Kidney epithelial cell (primary cell): ENCODE data around the gene AFF2. TPM values are rescaled to one million over a fixed set of nuclear protein-coding genes. Genes with fewer than 3 reads are reported as not detected.

Experiments used
- DNase-seq: peaks from one replicate; pipeline ENCODE4 v3.0.0-alpha.2; 2010; ENCODE audit warnings: low read depth
- H3K27me3 ChIP-seq: 2 replicates; pipeline ENCODE4 v1.6.0; 2011; ENCODE audit warnings: low read length; ENCODE audit not compliant: control insufficient read depth, insufficient read depth
- H3K36me3 ChIP-seq: 2 replicates; pipeline ENCODE4 v1.5.1; 2011; ENCODE audit warnings: low read length; ENCODE audit not compliant: control insufficient read depth, insufficient read depth
- H3K4me3 ChIP-seq: 2 replicates; pipeline ENCODE4 v1.5.1; 2011; ENCODE audit warnings: low read depth, mild to moderate bottlenecking, control low read depth, low read length
- total RNA-seq: library from RNA; depleted of rRNA; stranded (reverse); fragments of >200 nt; gene quantifications from 2 replicates; pipeline ENCODE4 v1.2.3, GENCODE V29; 2015
- TF ChIP-seq, protein P1 (sequence below): IDR thresholded peaks from 2 replicates; pipeline ENCODE4 v1.5.1; 2011; ENCODE audit warnings: mild to moderate bottlenecking, moderate library complexity, low read length, control low read depth, inconsistent platforms; ENCODE audit not compliant: insufficient read depth, poor library complexity, severe bottlenecking

The AFF2 gene
- total RNA-seq, 1 donor from 2014 or later = 1.3 TPM

DNA sequence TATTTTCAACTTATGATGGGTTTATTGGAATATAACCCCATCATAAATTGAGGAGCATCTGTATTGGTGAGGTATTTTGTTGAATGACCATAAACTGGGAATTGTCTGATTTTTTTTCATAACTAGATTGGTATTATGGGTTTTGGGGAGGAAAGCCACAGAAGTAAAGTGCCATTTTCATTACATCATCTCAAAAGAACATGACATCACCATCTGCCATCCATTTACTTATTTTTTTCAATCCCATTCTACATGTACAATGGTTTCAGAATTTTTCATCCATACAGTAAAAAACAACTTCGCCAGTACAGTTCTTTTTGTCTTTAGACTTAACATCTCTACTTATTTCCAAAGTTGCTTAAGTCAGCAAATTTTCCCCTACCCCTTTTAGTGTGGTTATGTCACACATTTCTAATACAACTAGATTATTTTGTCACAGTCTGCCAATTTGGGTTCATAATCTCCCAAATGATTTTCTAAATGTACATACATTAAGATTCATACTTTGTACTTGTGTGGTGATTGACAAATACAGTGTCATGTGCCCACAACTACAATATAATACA lies 545.3 kb downstream of the AFF2 start:
- no peak overlapping the region for H3K4me3 ChIP-seq
- no peak for DNase-seq

More for the DNA sequence above, 545.3 kb downstream of the AFF2 start:
- TF ChIP-seq, protein P1, sequence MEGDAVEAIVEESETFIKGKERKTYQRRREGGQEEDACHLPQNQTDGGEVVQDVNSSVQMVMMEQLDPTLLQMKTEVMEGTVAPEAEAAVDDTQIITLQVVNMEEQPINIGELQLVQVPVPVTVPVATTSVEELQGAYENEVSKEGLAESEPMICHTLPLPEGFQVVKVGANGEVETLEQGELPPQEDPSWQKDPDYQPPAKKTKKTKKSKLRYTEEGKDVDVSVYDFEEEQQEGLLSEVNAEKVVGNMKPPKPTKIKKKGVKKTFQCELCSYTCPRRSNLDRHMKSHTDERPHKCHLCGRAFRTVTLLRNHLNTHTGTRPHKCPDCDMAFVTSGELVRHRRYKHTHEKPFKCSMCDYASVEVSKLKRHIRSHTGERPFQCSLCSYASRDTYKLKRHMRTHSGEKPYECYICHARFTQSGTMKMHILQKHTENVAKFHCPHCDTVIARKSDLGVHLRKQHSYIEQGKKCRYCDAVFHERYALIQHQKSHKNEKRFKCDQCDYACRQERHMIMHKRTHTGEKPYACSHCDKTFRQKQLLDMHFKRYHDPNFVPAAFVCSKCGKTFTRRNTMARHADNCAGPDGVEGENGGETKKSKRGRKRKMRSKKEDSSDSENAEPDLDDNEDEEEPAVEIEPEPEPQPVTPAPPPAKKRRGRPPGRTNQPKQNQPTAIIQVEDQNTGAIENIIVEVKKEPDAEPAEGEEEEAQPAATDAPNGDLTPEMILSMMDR = no peak
- Histone ChIP-seq H3K36me3 (no peaks in the 10 kb centered on the region), H3K27me3 (no peaks in the 10 kb centered on the region)
